Measurements from ENCODE around the gene TTLL4. TPM values are rescaled to one million over a fixed set of nuclear protein-coding genes. Genes with fewer than 3 reads are reported as not detected.

The TTLL4 gene
- total RNA-seq, 2 donors from 2014 or later, result 9.1 to 31.3 TPM

- Histone ChIP-seq H3K4me3 (peak overlapping the region; percentile 46 to 47), H3K4me1 (peaks cover 24% of the 10 kb centered on the region), H3K9me3 (no peaks in the 10 kb centered on the region), H3K36me3 (replicated peaks in 1 of 2; ENCODE audit: insufficient read depth in 1 of 2, low read depth in 2 of 2) (no peaks in the 10 kb centered on the region), H3K27me3 (no peaks in the 10 kb centered on the region), H3K27ac (peak overlapping the region in 2 of 4 donors; percentile 56 to 62)
- intact Hi-C loops (cut with DNase I), result no loop called here
- ATAC-seq, result peak; percentile 31
- 28 to 34% methylated on average over 6 of the region's 6 CpGs for WGBS, 2 donors
- peak in 1 of 4 donors; percentile 12 for DNase-seq
- TF ChIP-seq CTCF (IDR thresholded peaks at IDR 0.05) (no peak), POLR2A (IDR thresholded peaks at IDR 0.05) (no peak)
Observed at GRCh38 chr2:218782528-218782844, 71.9 kb downstream of the TTLL4 start.

GRCh38 chr2:218783688-218784087, 73.1 kb downstream of the TTLL4 start:
- intact Hi-C loops (cut with DNase I), result no loop called here
- Histone ChIP-seq H3K9me3 (no peaks in the 10 kb centered on the region), H3K27me3 (no peaks in the 10 kb centered on the region), H3K36me3 (replicated peaks in 1 of 2; ENCODE audit: insufficient read depth in 1 of 2, low read depth in 2 of 2) (no peaks in the 10 kb centered on the region), H3K4me3 (no peak overlapping the region), H3K4me1 (peaks cover 24% of the 10 kb centered on the region), H3K27ac (no peak overlapping the region)
- 86 to 94% methylated on average over 4 of the region's 4 CpGs for WGBS, 2 donors
- TF ChIP-seq POLR2A (IDR thresholded peaks at IDR 0.05), result no peak
- TF ChIP-seq CTCF (IDR thresholded peaks at IDR 0.05), result no peak
- ATAC-seq (no peak), DNase-seq (no peak)

- H3K36me3 ChIP-seq (replicated peaks in 1 of 2; ENCODE audit: insufficient read depth in 1 of 2, low read depth in 2 of 2), result no peaks in the 10 kb centered on the region
- no peak for ATAC-seq
- peaks cover 24% of the 10 kb centered on the region for H3K4me1 ChIP-seq
- H3K9me3 ChIP-seq, result no peaks in the 10 kb centered on the region
- no peaks in the 10 kb centered on the region for H3K27me3 ChIP-seq
- H3K4me3 ChIP-seq, result no peak overlapping the region
- TF ChIP-seq POLR2A (IDR thresholded peaks at IDR 0.05) (no peak), CTCF (IDR thresholded peaks at IDR 0.05) (no peak)
- peak overlapping the region in 1 of 4 donors; percentile 26 for H3K27ac ChIP-seq
- 17 to 26% methylated on average over 1 of the region's 1 CpG for WGBS, 2 donors
- peak in 1 of 4 donors; percentile 11 for DNase-seq
- intact Hi-C loops (cut with DNase I), result no loop called here
Observed at GRCh38 chr2:218785103-218785502, 74.5 kb downstream of the TTLL4 start.

DNA sequence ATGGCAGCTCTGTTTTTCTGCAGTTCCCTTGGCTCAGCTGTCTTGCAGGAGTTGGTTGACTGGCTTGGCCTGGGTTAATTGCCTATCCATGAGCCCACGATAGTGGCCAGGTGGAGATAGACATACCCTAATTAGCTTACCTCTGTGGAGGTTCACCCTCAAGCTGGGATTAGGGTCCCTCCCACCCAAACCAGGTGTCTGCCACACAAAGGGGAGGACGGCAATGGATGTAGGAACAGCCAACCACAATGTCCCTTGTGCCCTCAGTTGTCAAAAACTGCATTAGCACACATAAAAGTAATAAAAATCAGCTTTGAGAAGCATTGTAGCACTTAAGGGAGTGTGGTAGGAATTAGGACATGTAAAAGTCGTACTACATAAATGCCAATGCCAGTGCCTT, 75.5 kb downstream of the TTLL4 start:
- peaks cover 18% of the 10 kb centered on the region for H3K4me1 ChIP-seq
- H3K27me3 ChIP-seq, result no peaks in the 10 kb centered on the region
- H3K27ac ChIP-seq, result no peak overlapping the region
- WGBS, 2 donors, result 76 to 90% methylated on average over 3 of the region's 3 CpGs
- no peaks in the 10 kb centered on the region for H3K9me3 ChIP-seq
- H3K36me3 ChIP-seq (replicated peaks in 1 of 2; ENCODE audit: insufficient read depth in 1 of 2, low read depth in 2 of 2), result no peaks in the 10 kb centered on the region
- no peak for ATAC-seq
- DNase-seq, result no peak
- intact Hi-C loops (cut with DNase I), result no loop called here
- H3K4me3 ChIP-seq, result no peak overlapping the region
- no peak for TF ChIP-seq CTCF (IDR thresholded peaks at IDR 0.05)
- TF ChIP-seq POLR2A (IDR thresholded peaks at IDR 0.05), result no peak

DNA sequence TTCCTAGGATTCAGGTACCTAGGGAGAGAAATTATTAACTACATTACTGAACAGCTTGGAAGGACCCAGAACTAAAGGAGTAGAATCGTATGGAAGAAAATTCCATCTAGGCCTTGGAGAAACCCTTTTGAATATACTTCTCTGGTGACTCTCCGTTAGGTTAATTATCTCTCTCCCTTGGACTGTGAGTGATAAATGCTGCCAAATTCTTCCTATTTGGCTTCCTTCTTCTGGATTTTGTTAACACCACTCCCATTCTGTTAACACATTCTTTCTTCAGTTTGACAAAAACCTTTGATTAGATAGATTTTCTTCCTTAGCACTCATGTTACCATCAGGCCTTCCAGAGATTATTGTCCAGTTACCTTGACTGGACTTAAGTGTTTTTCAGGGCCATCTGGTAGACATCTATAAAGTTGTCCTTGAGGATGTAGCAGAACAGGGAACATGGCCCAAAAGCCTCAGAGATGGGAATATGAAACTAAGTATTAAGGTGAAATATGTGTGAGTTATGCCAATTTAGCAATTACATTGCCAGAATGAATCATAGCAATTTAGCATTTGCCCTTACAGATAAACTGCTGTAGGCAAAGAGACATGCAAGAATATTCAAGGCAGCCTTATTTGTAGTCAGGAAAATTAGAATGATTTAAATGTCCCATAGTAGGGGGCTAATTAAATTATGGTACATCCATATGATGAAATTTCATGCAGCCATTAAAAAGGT, 78.1 kb downstream of the TTLL4 start:
- 85 to 88% methylated on average over 2 of the region's 2 CpGs for WGBS, 2 donors
- Histone ChIP-seq H3K36me3 (replicated peaks in 1 of 2; ENCODE audit: insufficient read depth in 1 of 2, low read depth in 2 of 2) (no peaks in the 10 kb centered on the region), H3K9me3 (no peaks in the 10 kb centered on the region), H3K4me1 (peaks cover 4% of the 10 kb centered on the region), H3K27ac (no peak overlapping the region), H3K27me3 (no peaks in the 10 kb centered on the region), H3K4me3 (no peak overlapping the region)
- no peak for TF ChIP-seq CTCF (IDR thresholded peaks at IDR 0.05)
- TF ChIP-seq POLR2A (IDR thresholded peaks at IDR 0.05), result no peak
- ATAC-seq (no peak), DNase-seq (no peak)
- intact Hi-C loops (cut with DNase I), result no loop called here

Data from body of pancreas (tissue), 4 donors.